ENCODE measurements around the gene MSMB.

MSMB gene

DNA sequence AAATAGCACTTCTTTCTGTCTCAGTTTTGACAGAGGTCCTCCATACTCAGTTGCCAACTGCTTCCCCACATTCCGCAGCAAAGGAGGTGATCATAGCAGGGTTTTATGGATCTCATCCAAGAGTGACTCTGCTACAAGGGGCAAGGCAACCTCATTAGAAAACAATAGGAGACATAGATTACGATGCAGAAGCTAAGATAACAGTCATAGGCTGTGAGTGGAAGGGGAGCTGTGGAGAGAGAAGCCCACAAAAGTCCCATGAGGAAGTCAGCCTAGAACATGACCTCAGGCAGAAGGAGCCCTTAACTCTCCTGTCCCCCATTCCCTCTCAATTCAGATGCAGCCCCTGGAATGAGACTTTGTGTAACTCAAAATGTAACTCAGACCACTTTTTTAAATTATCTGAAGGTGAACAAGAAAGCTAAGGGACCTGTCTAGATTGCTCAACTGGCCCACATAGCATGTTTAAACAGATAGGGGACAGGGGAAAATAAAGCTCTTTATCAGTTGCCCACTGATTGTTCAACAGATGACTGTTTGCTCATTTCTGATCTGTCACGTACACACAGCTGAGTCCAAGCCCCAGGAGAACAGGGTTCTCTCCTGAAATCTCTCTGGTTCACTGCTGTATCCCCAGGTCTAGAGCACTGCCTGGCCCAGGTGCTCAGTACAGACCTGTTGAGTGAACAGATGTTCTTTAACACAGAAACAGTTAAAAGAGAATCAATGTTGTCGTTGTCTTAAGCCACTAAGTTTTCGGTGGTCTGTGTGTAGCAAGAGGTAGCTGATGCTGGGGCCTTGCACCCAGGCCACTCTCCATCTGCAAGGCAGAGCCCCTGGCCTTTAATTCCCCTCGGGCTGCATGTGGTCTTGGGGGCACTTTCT, 14.2 kb downstream of the MSMB start:
- DNase-seq: no peak

- DNase-seq: peak; percentile 95 to 96
Measured at GRCh38 chr10:46030091-46030937, 15.8 kb downstream of the MSMB start, which contains the start of gene NCOA4. NCOA4 (minus strand) TSS chr10:46030623; CDS start chr10:46016680, 13,943 bp downstream.

DNA sequence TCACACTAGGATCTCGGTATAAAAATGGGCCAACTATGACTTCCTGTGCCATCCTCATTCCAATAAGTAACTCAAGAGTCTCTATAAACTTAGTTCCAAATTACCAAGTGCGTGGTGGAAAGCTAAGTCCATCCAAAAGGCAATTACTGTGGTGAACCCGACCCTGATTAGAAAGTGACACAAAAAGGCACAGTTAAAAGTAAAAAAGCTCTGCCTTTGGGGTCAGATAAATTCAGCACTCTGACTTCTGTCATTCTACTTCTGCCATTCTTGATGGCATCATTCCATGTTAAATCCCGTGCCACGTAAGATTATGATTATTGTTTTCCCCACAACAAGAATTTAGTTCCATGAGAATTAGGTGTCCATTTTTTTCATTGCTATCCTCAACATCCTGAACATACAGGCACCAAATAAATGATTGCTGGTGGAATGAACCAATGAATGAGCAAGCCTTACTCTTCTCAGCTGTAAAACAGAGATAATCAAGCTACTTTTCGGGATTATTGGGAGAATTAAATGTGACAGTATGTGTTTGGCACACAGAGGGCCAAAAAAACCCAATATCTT, 16.5 kb downstream of the MSMB start:
- DNase-seq: no peak

GRCh38 chr10:46028584-46029460, 17.2 kb downstream of the MSMB start:
- no peak for DNase-seq

- no peak for DNase-seq
Measured at GRCh38 chr10:46026106-46026505, 20.0 kb downstream of the MSMB start.

DNA sequence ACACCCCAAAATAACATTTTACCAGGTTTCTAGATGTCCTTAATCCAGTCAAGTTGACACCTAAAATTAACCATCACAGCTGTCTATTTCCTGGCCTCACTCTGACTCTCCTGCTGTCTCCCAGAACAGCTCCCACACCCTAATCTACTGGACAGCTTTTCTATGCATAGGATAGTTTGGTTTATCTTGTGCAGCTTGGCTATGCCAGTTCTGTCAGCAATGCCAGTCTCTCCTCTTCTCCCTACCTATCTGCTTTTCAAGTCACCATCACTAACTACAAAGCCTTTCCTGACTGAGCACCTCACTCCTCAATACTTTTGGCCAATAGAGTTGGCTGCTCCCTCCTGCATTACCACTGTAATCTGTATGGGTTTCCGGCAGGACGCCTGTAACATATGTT, 20.7 kb downstream of the MSMB start:
- DNase-seq: no peak

DNA sequence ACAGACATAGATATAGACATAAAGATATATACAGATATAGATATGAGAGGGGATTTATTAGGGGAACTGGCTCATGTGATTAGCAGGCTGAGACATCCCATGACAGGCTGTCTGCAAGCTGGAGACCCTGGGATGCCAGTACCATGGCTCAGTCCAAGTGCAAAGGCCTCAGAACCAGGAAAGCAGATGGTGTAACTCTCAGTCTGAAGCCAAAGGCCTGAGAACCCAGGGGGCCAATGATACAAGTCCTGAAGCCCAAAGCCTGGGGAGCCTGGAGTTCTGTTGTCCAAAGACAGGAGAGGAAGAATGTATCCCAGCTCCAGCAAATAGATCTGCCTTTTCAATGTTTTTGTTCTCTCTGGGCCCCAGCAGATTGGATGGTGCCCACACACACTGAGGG, 21.1 kb downstream of the MSMB start:
- no peak for DNase-seq

- DNase-seq: peak; percentile 83 to 89
Measured at GRCh38 chr10:46022978-46023702, 22.9 kb downstream of the MSMB start.

DNA sequence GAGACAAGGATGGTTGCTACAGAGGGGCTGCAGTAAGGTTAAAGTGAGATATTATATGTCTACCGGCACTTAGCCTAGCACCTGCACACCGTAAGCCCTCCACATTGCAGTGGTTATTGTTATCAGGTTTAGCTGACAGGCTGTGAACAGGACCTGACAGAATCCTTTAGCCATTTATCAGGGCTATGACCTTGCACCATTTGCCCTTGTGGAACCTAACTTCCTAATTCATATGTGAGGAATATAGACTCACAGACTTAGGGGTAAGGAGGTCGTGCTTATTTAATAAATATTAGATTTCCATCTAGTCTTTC, 25.8 kb downstream of the MSMB start:
- no peak for DNase-seq

GRCh38 chr10:46019569-46020343, 26.3 kb downstream of the MSMB start:
- no peak for DNase-seq

DNA sequence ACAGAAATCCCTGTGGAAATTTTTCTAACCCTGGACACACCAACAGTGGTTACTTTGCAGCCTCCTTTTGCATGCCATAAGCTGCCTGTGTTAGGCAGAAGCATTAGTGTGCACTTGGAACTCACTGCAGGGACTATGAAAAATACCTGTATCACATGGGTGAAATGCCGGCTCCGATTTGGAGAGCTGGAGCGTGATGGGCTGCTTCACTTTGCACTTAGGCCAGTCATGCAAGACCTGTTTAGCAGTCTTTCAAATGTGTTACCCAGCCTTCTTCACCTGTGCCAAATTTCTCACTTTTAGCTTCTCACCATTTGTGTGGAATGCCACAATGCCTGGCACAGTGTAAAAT, 26.9 kb downstream of the MSMB start:
- no peak for DNase-seq

GRCh38 chr10:46018453-46019176, 27.5 kb downstream of the MSMB start:
- no peak for DNase-seq

DNA sequence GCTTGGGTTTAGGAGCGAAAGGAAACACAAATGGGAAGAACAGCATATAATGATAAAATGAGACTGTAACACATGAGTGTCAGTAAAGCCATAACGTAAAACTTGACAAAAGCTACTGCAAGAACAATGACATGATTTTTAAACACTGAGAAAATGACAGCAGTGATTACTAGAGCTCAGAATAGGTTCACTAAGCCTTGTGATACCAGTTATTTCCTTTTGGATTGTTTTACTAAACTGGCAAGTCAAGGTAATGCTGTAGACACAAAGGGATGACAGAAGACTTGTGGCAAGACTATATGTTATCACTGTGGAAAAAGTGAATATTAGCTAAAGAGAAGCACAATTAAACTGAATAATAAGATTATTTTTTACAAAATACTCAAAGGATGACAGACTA, 28.3 kb downstream of the MSMB start:
- no peak for DNase-seq

DNA sequence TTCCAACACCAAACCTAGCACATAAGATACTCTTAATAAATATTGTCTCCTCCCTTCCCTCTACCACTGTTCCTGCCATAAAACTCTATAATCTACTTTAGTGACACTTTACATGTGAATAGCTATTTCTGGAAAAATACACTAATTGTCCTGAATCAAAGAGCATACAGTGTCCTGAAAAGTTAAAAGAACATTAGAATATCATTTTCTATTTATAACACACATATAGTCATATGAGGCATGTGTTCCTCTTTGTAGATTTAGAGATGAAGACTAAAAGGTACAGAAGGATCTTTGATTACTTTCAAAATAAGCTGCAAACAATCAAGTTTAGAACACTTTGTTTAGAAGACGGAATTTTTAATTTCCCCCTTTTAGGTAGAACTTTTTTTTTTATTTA, 29.3 kb downstream of the MSMB start:
- no peak for DNase-seq

- no peak for DNase-seq
Measured at GRCh38 chr10:46016190-46016589, 29.9 kb downstream of the MSMB start.

GRCh38 chr10:46014683-46015405, 31.2 kb downstream of the MSMB start:
- no peak for DNase-seq

- no peak for DNase-seq
Measured at GRCh38 chr10:46014206-46014605, 31.9 kb downstream of the MSMB start.

- no peak for DNase-seq
Measured at GRCh38 chr10:46012746-46013145, 33.3 kb downstream of the MSMB start.

- no peak for DNase-seq
Measured at GRCh38 chr10:46006219-46006618, 39.9 kb downstream of the MSMB start.

DNA sequence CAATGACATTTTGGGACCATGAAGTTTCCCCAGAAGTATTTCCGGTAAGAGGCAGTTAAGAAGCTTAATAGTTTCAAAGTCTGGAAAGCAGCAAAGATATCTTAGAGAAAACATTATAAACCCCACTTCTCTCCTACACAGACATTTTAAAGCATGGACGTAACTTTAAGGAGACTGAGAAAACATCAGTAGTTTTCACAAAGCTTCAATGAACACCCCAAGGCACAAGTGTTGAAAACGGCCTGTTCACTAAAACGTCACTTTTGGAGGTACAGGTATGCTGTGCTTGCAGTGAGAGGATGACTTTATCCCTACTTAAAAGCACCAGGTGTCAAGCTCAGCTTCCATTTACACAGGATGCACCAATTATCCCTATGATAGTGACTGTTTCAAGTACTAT, 40.7 kb downstream of the MSMB start:
- no peak for DNase-seq

Data from activated CD4-positive, alpha-beta T cell treated with anti-CD3 and anti-CD28 coated beads, Interleukin-2, amount 50 U/mL, for 48 hours (primary cell).